ENCODE results near the gene KCNMA1. TPM values are rescaled to one million over a fixed set of nuclear protein-coding genes. Genes with fewer than 3 reads are reported as not detected.

The KCNMA1 gene
- total and polyA plus RNA-seq, 9 of the 15 experiments (the other 6 are each of a cell fraction or from before 2014, with no cell fraction given), result 0.01 to 0.95 (median 0.15) TPM; not detected in 4

DNA sequence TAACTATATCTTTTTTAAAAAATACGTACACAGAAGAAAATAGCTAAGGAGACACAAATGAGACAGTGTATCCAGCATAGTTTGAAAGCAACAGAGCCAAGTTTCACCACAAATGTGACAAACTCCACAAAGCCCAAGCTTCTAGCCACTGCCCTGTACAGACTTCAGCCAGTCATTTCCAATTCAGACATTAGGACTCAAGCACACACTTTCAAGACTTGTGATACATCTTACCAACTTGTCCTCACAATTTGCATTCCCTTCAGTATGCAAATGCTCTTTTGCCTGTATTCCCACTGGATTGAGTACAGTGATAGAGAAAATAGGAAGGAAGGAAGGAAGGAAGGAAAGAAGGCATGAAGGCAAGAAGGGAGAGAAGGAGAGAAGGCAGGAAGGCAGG, 510.4 kb downstream of the KCNMA1 start (continued):
- TF ChIP-seq MIER1 (IDR thresholded peaks at IDR 0.05; ENCODE audit: low read depth), result no peak
- no peak for TF ChIP-seq TBL1XR1 (IDR thresholded peaks at IDR 0.05; ENCODE audit: low read length in 2 of 2)
- TF ChIP-seq, protein P1, sequence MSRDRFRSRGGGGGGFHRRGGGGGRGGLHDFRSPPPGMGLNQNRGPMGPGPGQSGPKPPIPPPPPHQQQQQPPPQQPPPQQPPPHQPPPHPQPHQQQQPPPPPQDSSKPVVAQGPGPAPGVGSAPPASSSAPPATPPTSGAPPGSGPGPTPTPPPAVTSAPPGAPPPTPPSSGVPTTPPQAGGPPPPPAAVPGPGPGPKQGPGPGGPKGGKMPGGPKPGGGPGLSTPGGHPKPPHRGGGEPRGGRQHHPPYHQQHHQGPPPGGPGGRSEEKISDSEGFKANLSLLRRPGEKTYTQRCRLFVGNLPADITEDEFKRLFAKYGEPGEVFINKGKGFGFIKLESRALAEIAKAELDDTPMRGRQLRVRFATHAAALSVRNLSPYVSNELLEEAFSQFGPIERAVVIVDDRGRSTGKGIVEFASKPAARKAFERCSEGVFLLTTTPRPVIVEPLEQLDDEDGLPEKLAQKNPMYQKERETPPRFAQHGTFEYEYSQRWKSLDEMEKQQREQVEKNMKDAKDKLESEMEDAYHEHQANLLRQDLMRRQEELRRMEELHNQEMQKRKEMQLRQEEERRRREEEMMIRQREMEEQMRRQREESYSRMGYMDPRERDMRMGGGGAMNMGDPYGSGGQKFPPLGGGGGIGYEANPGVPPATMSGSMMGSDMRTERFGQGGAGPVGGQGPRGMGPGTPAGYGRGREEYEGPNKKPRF (IDR thresholded peaks at IDR 0.05; ENCODE audit: low read depth, low read length), result no peak
- TF ChIP-seq POLR2B (IDR thresholded peaks at IDR 0.05; ENCODE audit: low read depth, partially characterized antibody), result no peak
- no peak for TF ChIP-seq NELFE (IDR thresholded peaks at IDR 0.05; ENCODE audit: insufficient read depth, insufficient read length)
- TF ChIP-seq RFX5 (IDR thresholded peaks at IDR 0.05; ENCODE audit: low read depth, low read length), result no peak
- TF ChIP-seq KLF10 (CRISPR knock-in tag; IDR thresholded peaks at IDR 0.05), result no peak
- TF ChIP-seq NFYB (IDR thresholded peaks at IDR 0.05; ENCODE audit: extremely low read depth, insufficient read length), result no peak
- TF ChIP-seq, protein P2, sequence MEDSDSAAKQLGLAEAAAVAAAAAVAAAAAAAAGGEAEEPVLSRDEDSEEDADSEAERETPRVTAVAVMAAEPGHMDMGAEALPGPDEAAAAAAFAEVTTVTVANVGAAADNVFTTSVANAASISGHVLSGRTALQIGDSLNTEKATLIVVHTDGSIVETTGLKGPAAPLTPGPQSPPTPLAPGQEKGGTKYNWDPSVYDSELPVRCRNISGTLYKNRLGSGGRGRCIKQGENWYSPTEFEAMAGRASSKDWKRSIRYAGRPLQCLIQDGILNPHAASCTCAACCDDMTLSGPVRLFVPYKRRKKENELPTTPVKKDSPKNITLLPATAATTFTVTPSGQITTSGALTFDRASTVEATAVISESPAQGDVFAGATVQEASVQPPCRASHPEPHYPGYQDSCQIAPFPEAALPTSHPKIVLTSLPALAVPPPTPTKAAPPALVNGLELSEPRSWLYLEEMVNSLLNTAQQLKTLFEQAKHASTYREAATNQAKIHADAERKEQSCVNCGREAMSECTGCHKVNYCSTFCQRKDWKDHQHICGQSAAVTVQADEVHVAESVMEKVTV (CRISPR knock-in tag; IDR thresholded peaks at IDR 0.05), result no peak
- TF ChIP-seq KDM1A (IDR thresholded peaks at IDR 0.05), result no peak
